B cell (primary cell): Measurements from ENCODE around the gene TLR2.

Source experiments
- CTCF ChIP-seq: fragments of 200-600 bp; IDR thresholded peaks from one replicate; pipeline ENCODE4 v1.8.0; 2022; ENCODE audit warnings: antibody characterized with exemption, mild to moderate bottlenecking
- EZH2 ChIP-seq: IDR thresholded peaks from 2 replicates; pipeline ENCODE4 v1.6.1; 2012; ENCODE audit warnings: borderline replicate concordance, low read depth, mild to moderate bottlenecking, moderate library complexity, low read length; ENCODE audit not compliant: insufficient read depth, poor library complexity, severe bottlenecking

DNA sequence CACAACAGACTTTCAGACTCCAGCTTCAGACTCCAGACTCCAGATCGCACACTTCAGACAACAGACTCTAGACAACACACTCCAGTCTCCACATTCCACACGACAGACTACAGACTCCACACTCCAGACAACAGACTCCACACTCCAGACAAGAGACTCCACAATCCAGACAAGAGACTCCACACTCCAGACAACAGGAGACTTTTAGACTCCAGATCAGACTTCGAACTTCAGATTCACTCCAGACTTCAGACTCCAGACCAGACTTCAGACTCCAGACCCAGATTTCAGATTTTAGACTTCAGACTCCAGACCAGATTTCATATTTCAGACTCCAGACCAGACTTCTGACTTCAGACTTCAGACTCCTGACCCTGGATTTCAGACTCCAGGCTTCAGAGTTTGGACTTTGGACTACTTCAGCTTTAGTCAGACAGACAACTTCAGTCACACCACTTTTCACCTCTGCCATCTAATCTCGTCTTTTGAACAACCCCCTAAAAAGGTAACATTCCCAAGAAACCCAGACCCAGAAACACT lies 29.0 kb upstream of the TLR2 start:
- TF ChIP-seq CTCF, result no peak
- no peak for TF ChIP-seq EZH2
